ENCODE results near the gene PPTC7.

The PPTC7 gene, protein sequence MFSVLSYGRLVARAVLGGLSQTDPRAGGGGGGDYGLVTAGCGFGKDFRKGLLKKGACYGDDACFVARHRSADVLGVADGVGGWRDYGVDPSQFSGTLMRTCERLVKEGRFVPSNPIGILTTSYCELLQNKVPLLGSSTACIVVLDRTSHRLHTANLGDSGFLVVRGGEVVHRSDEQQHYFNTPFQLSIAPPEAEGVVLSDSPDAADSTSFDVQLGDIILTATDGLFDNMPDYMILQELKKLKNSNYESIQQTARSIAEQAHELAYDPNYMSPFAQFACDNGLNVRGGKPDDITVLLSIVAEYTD

DNA sequence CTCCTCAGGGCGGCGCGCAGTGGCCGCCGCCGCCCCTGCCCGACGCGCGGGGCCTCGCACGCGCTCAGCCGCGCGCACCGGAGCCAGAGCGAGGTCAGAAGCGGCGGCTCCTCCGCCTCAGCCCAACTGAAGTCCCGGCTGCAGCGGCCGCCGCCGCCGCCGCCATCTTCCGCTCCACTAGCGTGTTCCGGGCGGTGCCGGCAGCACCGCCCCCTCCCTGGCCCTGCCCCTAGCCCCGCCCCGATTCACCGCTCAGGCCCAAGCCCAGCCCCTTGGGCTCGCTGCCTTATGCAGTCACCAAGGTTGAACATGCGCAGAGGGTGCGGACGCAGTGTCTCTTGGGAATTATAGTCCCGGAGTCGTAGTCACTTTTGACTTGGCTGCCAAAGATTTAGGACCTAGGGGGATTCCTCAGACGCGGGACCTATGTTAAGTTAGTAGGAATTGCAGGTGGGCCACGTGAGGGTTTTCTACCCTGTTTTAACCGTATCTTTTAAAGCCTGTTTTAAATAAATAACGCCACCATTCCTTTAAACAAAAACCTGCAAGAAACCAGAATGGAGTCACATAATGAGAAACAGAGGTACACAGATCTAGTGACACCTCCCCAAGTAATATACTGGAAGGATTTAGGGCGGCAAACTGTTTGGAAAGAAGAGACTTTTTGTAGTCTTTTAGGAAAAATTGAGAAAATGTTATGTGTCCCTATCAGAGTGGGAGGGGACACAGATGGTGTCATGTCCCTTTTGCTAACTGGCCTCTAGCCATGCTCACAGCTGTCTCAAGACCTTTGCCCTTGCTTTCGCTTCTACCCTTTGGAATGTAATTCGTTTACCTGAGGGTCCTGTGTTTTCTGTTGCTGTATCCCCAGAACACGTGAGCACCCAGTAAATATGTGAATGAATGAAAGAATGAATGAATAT lies at the start of gene PPTC7:
PPTC7 (minus strand) TSS at position 182 of the 923 bp plus-strand sequence. CDS start 287 bp downstream, outside the sequence.
- in situ Hi-C loops (cut with MboI; ENCODE audit: low sequenced_read_pairs) = no loop called here

- in situ Hi-C loops (cut with MboI; ENCODE audit: low sequenced_read_pairs) = no loop called here
These were observed 44.5 kb upstream of the PPTC7 start for GRCh38 chr12:110627500-110628195.

DNA sequence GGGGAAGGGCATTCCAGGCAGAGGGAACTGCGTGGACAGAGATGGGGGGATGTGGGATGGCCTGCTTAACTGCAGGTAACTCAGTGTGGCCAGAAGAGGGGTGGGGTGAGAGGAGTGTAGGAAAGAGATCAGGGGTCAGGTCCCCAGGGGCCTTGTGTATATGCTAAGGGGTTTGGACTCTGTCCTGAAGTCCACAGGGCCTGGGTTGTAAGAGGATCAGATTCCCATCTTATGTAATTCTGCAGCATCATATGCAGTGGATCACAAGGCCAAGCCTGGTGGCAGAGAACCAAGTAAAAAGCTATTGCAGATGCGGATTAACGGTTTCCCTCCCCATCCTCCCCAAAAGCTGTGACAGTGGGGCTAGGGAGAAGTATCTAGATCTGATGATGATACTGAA lies 39.5 kb upstream of the PPTC7 start:
- in situ Hi-C loops (cut with MboI; ENCODE audit: low sequenced_read_pairs) = no loop called here

DNA sequence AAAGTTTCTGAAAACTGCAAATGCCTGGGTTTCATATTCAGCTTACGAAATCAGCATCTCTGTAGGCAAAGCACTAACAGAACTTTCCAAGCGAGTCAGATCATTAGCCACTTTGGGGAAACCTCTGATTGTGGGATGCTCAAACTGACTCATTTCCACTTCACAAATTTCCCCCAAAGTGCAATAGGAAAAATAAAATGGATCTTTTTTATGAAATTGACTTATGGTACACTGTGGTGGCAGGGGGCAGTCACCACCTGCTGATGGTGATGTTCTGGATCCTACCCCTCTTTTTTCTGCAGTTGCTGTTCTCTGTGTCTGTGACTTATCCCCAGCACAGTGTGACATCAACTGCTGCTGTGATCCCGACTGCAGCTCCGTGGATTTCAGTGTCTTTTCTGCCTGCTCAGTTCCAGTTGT lies 36.4 kb upstream of the PPTC7 start:
- in situ Hi-C loops (cut with MboI; ENCODE audit: low sequenced_read_pairs) = loop anchor here (10.0 kb wide), 1 partner anchor 75 kb away; no protein-coding TSS in a partner anchor

GRCh38 chr12:110616471-110617115 lies 33.5 kb upstream of the PPTC7 start:
- in situ Hi-C loops (cut with MboI; ENCODE audit: low sequenced_read_pairs) = loop anchor here (10.0 kb wide), 1 partner anchor 78 kb away; no protein-coding TSS in a partner anchor

DNA sequence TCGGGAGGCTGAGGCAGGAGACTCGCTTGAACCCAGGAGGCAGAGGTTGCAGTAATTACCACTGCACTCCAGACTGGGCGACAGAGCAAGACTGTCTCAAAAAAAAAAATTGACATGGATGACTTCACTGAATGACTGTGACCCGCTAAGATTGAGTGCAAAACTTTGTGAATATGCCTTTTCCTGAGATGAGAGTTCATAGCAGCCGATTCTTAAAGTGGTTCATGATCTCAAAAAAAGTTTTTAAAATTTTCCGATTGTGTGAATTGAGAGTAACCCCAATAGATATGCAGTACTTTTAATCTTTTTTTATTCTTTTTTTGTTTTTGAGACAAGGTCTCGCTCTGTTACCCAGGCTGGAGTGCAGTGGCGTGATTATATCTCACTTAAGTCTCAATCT lies 32.1 kb upstream of the PPTC7 start:
- in situ Hi-C loops (cut with MboI; ENCODE audit: low sequenced_read_pairs) = loop anchor here (10.0 kb wide), 1 partner anchor 80 kb away; no protein-coding TSS in a partner anchor

DNA sequence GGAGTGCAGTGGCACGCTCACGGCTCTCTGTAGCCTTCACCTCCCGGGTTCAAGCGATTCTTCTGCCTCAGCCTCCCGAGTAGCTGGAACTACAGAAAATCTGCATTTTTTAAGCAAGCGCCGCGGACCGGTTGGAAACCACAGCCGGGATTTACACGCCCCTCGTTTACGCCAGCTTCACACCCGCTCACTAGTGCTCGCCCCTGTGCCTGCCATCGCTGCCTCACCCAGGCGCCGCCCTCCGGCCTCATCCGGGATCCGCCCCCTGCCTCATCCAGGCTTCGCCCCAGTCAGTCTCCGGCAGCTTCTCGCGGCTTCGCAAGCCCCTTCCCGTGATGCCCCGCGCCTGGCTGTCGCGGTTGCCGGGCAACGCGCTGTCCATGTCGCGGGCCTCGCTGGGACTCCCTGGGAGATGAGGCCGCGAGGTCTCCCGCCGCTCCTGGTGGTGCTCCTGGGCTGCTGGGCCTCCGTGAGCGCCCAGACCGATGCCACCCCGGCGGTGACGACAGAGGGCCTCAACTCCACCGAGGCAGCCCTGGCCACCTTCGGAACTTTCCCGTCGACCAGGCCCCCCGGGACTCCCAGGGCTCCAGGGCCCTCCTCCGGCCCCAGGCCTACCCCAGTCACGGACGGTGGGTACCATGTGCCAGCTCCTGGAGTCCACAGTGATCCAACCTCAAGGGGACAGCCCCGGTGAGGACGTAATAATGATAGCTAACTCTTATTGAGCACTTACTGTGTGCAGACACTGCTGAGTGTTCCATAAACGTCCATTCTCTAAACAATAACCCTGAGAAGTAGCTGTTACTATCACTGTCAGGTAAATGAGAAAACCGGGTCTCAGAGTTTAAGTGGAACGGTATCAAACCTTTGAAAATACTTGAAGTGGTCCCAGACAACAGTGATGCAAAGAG lies 30.9 kb upstream of the PPTC7 start, which contains the start of gene TCTN1:
TCTN1 (plus strand) TSS at position 359 of the 914 bp plus-strand sequence; CDS start at position 413, 54 bp downstream.
- in situ Hi-C loops (cut with MboI; ENCODE audit: low sequenced_read_pairs) = loop anchor here (10.0 kb wide), 1 partner anchor 81 kb away; no protein-coding TSS in a partner anchor

DNA sequence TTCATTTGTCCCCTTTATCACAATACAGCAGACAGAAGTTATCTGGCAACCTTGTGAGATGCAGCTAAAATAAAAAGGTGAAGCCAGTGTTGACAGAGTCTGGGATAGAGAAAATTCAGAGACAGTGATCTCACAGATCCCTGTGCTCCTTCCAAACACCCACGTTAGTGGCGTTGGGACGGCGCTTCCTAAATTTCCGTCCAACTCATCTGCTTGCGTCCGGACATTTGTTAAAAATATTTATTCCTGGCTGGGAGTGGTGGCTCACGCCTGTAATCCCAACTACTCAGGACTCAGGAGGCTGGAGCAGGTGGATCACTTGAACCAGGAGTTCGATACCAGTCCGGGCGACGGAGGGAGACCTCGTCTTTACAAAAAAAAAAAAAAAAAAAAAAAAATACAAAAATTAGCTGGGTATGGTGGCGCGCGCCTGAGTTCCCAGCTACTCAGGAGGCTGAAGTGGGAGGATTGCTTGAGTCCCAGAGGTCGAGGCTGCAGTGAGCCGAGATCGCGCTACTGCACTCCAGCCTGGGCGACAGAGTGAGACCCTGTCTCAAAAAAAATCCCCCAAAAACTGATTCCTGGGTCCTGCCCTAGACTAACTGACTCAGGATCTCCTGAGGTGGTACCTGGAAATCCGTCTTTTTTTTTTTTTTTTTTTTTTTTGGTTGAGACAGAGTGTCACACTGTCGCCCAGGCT lies 30.1 kb upstream of the PPTC7 start:
- in situ Hi-C loops (cut with MboI; ENCODE audit: low sequenced_read_pairs) = loop anchor here (10.0 kb wide), 1 partner anchor 82 kb away; no protein-coding TSS in a partner anchor

DNA sequence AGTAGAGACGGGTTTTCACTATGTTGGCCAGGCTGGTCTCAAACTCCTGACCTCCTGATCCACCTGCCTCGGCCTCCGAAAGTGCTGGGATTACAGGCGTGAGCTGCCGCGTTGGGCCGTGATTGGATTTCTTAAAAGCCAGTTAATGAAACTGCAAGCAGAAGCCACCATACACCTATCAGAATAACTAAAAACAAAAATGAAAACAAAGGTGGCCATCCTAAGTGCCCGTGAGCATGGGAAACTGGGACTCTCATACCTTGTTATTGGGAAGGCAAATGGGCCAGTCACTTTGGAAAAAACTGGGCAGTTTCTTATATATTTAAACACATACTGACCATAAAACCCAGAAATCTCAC lies 23.1 kb upstream of the PPTC7 start:
- in situ Hi-C loops (cut with MboI; ENCODE audit: low sequenced_read_pairs) = loop anchor here (10.0 kb wide), 2 partner anchors 219 to 511 kb away; no protein-coding TSS in a partner anchor

DNA sequence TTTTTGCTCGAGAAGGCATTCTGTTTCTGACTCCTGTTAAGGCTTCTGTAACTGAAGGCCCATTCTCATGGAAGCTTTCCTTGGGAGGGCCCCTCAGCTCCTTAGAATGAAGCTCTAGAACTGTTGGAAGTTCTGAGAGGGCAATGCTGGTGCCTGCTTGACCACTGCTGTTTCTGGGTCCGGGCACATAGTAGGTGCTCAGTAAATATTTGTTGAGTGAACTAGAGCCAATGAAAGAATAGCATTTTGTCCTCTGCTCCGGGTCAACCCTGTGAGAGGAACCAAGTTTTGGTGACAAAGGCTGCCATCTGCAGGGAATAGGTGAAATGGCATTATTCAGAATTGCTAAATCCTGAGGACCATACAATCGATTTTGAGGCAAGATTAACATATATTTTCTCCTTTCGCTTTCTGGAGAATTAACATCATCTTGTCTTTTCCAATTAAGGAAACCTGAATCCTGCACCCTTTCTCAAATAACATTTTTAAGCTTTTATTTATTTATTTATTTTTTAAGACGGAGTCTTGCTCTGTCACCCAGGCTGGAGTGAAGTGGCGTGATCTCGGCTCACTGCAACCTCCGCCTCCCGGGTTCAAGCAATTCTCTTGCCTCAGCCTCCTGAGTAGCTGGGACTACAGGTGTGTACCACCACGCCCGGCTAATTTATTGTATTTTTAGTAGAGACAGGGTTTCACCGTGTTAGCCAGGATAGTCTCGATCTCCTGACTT lies 19.1 kb upstream of the PPTC7 start:
- in situ Hi-C loops (cut with MboI; ENCODE audit: low sequenced_read_pairs) = loop anchor here (10.0 kb wide), 2 partner anchors 223 to 507 kb away; no protein-coding TSS in a partner anchor

DNA sequence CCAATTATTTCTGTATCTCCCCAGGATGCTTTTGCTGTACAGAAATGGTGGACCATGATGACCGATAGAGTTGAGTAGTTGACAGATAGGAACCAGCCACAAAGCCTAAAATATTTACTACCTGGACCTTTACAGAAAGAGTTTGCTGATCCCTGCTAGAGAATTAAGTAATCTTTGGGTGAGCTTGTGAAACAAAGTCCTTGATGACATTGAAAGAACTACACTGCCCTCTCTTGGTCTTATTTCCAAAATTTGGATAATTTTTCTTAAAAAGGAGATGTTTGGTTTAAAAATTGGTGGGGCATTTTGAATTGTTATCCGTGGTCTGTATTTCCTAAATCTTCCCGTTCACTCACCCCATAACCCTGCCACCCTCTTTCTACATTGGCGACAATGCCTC lies 17.1 kb upstream of the PPTC7 start:
- in situ Hi-C loops (cut with MboI; ENCODE audit: low sequenced_read_pairs) = loop anchor here (10.0 kb wide), 2 partner anchors 225 to 505 kb away; no protein-coding TSS in a partner anchor

DNA sequence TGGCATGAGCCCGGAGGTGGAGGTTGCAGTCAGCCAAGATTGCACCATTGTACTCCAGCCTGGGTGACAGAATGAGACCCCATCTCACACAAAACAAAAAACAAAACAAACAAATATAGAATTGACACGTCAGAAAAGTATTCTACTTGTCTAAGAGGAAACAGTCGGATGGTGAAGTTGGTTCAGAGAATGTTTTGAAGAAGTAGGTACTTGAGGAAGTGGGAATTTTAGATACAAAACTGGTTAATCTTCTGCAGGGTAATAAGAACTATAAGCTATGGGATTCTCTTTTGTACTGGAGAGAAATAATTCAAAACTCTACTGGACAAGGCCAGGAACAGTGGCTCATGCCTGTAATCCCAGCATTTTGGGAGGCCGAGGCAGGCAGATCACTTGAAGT lies 16.2 kb upstream of the PPTC7 start:
- in situ Hi-C loops (cut with MboI; ENCODE audit: low sequenced_read_pairs) = loop anchor here (5.0 to 10.0 kb wide), 2 partner anchors 85 to 142 kb away; no protein-coding TSS in a partner anchor

GRCh38 chr12:110597885-110598284 lies 14.8 kb upstream of the PPTC7 start:
- in situ Hi-C loops (cut with MboI; ENCODE audit: low sequenced_read_pairs) = loop anchor here (5.0 to 10.0 kb wide), 2 partner anchors 83 to 141 kb away; no protein-coding TSS in a partner anchor

DNA sequence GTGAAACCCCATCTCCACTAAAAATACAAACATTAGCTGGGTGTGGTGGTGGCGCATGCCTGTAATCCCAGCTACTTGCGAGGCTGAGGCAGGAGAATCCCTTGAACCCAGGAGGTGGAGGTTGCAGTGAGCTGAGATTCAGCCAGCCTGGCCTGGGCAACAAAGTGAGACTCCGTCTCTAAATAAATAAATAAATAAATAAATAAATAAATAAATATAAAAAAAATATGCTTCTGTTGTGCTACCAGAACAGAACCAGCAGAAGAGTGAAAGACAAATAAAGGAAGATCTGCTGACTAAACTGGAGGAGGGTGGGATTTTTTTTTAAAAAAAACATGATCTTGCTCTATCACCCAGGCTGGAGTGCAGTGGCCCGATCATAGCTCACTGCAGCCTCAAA lies 9.8 kb upstream of the PPTC7 start:
- in situ Hi-C loops (cut with MboI; ENCODE audit: low sequenced_read_pairs) = loop anchor here (10.0 kb wide), 1 partner anchor 78 kb away; no protein-coding TSS in a partner anchor

DNA sequence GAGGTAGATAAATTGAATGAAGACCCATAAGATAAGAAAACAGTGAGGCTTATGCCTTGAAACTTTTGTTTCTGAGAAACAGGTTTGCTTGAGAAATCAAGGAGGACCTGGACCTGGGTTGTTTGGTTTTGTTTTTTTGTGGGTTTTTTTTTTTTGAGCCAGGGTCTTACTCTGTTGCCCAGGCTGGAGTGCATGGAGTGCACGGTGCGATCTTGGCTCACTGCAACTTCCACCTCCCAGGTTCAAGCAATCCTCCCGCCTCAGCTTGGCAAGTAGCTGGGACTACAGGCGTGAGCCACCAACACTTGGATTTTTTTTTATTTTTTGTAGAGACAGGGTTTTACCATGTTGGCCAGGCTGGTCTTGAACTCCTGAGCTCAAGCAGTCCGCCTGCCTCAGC lies 9.0 kb upstream of the PPTC7 start:
- in situ Hi-C loops (cut with MboI; ENCODE audit: low sequenced_read_pairs) = loop anchor here (10.0 kb wide), 1 partner anchor 77 kb away; no protein-coding TSS in a partner anchor

- in situ Hi-C loops (cut with MboI; ENCODE audit: low sequenced_read_pairs) = loop anchor here (10.0 kb wide), 1 partner anchor 77 kb away; no protein-coding TSS in a partner anchor
These were observed 8.4 kb upstream of the PPTC7 start for GRCh38 chr12:110591451-110592051.

DNA sequence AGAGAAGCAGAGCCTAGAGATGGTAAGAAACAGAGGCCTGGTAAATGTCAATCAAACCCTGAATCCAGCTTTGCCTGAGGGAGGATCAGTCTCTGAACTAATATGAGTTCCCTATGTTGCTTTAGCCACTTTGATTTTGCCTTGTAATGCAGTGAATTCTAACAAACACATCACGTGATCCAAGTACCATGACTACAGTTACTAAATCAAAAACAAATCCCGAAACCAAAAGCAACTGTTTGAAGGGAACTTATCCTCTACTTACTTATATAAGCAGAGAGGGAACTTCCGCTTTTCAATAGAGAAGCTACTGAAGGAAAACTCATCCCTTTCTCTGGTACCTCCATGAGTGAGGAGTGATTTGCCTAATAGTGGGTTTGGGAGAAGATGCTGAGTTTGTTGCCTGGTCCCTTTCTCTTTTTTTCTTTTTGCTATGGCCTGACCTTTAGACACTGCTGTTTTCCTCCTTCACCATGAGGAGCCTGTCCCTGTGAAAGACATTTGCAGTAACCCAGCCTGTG lies 7.7 kb upstream of the PPTC7 start:
- in situ Hi-C loops (cut with MboI; ENCODE audit: low sequenced_read_pairs) = loop anchor here (10.0 kb wide), 1 partner anchor 76 kb away; no protein-coding TSS in a partner anchor

Measured in HL-60/S4 (cell line).